Neutrophil (primary cell): ENCODE data around the gene TRERF1.

Experiments
- H3K27ac ChIP-seq: fragments of 200-600 bp; sonication (generic); 2 replicates; pipeline ENCODE4 v1.5.1; 2016; ENCODE audit warnings: mild to moderate bottlenecking, moderate library complexity
- H3K27me3 ChIP-seq: fragments of 200-600 bp; sonication (generic); 2 replicates; pipeline ENCODE4 v1.6.0; 2016; ENCODE audit warnings: mild to moderate bottlenecking
- H3K36me3 ChIP-seq: fragments of 200-600 bp; sonication (generic); 2 replicates; pipeline ENCODE4 v1.5.1; 2017
- H3K4me1 ChIP-seq, 2 experiments: fragments of 200-600 bp in 1 of 2; sonication (generic) in 1 of 2; 1 replicate in 1 of 2; 2 replicates in 1 of 2; pipeline versions ENCODE4 v1.5.1 to v1.6.1; 2013 to 2016; ENCODE audit warnings: low read depth in 1 of 2, low read length in 1 of 2, mild to moderate bottlenecking in 1 of 2, moderate library complexity in 1 of 2; ENCODE audit not compliant: control insufficient read depth in 1 of 2, insufficient read depth in 1 of 2
- H3K4me3 ChIP-seq, 2 experiments: fragments of 200-600 bp in 1 of 2; sonication (generic) in 1 of 2; 1 replicate in 1 of 2; 2 replicates in 1 of 2; pipeline ENCODE4 v1.5.1; 2013 to 2016; ENCODE audit warnings: low read depth in 1 of 2, low read length in 1 of 2, mild to moderate bottlenecking in 1 of 2, moderate library complexity in 1 of 2
- H3K9me3 ChIP-seq: fragments of 200-600 bp; sonication (generic); 2 replicates; pipeline ENCODE4 v1.5.1; 2016
- TF ChIP-seq, protein P1 (sequence below): fragments of 200-600 bp; sonication (generic); IDR thresholded peaks from 2 replicates; pipeline ENCODE4 v1.5.1; 2016; ENCODE audit warnings: antibody characterized with exemption

The TRERF1 gene

DNA sequence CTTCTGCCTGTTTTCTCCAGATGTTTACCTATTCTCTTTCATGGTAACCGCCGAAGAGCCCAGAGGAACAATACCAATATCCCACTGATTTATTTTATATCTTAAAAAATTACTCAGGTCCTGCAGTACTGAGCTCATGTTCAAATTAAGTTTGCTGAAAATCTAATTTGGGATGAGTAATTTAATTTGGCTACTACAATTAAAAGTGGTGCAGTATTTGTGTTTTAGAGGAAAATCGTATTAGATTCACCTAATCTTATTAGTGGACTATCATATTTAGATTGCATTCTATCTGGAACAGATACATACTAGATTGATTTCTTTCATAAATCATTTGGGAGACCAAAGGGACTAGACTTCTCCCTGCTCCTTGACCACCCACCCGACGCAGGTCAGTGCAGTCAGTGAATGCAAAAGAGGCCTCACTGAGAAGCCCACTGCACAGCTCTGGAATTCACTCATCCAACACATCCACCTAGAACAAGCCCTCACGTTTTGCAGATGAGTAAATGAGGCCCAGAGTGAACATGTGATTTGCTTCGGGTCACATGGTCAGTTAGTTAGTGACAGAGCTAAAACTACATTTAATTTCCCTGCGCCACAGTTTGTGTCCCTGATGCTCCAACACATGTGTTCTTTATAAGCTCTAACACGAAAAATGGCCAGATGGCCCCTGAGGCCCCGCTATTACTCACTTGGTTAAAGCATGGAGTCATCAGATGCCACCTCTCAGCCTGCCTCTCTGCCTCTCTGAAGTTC, 101.8 kb downstream of the TRERF1 start:
- Histone ChIP-seq H3K4me1 (no peaks in the 10 kb centered on the region), H3K9me3 (no peaks in the 10 kb centered on the region), H3K36me3 (no peaks in the 10 kb centered on the region), H3K27ac (no peak overlapping the region), H3K4me3 (no peak overlapping the region), H3K27me3 (no peaks in the 10 kb centered on the region)
- TF ChIP-seq, protein P1, sequence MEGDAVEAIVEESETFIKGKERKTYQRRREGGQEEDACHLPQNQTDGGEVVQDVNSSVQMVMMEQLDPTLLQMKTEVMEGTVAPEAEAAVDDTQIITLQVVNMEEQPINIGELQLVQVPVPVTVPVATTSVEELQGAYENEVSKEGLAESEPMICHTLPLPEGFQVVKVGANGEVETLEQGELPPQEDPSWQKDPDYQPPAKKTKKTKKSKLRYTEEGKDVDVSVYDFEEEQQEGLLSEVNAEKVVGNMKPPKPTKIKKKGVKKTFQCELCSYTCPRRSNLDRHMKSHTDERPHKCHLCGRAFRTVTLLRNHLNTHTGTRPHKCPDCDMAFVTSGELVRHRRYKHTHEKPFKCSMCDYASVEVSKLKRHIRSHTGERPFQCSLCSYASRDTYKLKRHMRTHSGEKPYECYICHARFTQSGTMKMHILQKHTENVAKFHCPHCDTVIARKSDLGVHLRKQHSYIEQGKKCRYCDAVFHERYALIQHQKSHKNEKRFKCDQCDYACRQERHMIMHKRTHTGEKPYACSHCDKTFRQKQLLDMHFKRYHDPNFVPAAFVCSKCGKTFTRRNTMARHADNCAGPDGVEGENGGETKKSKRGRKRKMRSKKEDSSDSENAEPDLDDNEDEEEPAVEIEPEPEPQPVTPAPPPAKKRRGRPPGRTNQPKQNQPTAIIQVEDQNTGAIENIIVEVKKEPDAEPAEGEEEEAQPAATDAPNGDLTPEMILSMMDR: no peak

DNA sequence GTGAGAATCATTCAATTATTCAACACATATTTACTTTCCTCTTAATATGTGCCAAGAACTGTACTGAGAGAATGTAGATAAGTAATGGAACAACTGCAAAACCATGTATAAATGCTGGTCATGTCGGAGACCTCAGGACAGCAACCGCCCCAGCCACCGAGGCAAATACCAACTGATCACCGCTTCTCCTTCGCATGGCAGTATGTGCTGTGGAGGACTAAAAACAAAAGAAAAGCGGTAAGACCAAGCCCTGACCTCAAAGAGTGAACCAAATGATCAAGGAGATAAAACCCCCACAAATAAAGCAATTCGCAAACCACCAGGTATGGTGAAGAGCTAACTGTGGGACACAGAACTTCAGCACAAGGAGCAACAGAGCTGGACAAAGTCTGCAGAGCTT, 104.3 kb downstream of the TRERF1 start:
- H3K36me3 ChIP-seq: no peaks in the 10 kb centered on the region
- H3K4me3 ChIP-seq: no peak overlapping the region
- H3K27ac ChIP-seq: no peak overlapping the region
- no peaks in the 10 kb centered on the region for H3K4me1 ChIP-seq
- H3K9me3 ChIP-seq: no peaks in the 10 kb centered on the region
- no peaks in the 10 kb centered on the region for H3K27me3 ChIP-seq
- TF ChIP-seq, protein P1: no peak

DNA sequence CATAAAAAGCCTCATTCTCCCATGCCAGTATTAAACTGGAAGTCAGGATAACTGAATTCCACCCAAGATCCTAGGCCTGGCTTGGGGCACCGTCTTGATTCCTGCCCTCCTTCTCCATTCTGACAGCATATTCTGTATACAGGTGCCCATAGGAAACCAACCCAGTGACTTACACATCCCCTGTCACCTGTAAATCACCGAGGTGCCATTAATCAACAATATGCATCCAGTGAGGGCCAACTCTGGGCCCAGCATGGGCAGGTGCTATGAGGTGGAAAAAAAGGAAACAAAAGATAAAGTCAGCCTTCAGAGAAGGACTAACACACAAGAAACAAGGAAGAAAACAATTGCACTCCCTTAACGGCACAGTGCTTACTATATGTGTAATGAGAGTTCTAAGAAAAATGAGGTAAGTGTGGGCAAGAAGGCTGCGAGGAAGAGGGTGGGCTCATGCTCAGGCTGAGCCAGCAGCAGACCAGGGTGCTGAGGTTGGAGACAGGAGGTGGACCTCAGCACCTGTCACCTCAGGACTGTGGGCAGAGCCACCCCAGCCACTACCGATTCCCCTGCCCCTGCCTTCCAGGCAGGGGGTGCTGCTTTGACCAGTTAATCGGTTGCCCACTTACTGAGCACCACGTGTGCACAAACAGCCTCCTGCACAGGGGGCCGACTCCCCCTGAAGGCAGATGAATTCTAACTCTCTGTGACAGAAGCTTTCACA, 105.9 kb downstream of the TRERF1 start:
- Histone ChIP-seq H3K4me1 (no peaks in the 10 kb centered on the region), H3K27ac (peak overlapping the region; percentile 53), H3K36me3 (no peaks in the 10 kb centered on the region), H3K27me3 (no peaks in the 10 kb centered on the region), H3K9me3 (no peaks in the 10 kb centered on the region), H3K4me3 (no peak overlapping the region)
- TF ChIP-seq, protein P1: no peak

DNA sequence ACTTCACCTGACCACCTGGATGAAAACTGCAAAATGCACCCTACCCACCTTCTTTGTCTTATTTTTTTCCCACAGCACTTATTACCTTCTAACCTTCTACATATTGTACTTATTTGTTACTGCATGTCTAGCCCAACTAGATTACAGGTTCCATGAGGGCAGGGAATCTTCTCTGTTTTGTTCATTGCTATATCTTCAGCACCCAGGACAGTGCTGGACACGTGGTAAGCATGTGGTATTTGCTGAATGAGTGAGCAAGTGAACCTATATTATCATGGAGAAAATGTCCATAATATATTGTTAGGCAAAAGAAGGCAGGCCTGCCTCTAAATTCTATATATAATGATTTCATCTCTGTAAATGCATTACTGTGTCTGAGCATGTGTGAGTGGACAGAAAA, 107.0 kb downstream of the TRERF1 start:
- H3K27ac ChIP-seq: peak overlapping the region; percentile 53
- H3K36me3 ChIP-seq: no peaks in the 10 kb centered on the region
- no peak overlapping the region for H3K4me3 ChIP-seq
- H3K27me3 ChIP-seq: no peaks in the 10 kb centered on the region
- TF ChIP-seq, protein P1: no peak
- H3K9me3 ChIP-seq: no peaks in the 10 kb centered on the region
- H3K4me1 ChIP-seq: no peaks in the 10 kb centered on the region

DNA sequence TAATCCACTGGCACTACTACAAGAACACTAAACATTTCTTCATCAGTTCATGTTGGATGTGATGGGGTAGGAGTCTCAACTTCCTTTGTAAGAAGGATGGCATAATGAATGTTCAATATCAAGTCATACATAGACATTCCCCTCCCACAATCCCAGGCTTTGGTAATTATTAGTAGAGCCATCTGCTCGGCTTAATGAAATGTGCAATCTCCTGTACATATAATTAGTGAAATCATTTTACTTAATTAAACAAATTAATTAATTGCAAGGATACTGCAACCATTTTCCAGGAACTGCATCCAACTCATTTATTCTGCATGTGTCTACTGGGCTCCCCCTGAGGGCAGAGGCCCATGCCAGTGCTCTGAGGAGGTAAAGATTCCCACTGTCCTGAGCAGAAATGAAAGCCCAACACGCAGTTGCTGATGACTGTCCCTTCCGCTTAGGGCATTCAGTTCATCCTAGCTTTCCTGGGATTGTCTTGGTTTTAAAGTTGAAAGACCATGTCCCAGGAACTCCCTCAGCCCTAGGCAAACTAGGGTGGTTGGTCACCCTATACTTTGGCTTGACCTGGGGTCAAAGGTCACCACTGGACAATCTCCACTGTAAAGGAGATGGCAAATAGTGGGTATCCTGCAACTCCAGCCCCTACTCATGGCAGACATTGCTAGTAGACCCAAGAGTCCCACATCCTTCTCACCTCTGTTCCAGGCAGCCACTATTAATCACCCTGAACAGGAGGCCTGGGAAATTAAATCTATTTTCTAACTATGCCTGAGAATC, 109.8 kb downstream of the TRERF1 start:
- no peaks in the 10 kb centered on the region for H3K36me3 ChIP-seq
- TF ChIP-seq, protein P1: no peak
- H3K27ac ChIP-seq: no peak overlapping the region
- H3K27me3 ChIP-seq: no peaks in the 10 kb centered on the region
- peaks cover 6 to 17% of the 10 kb centered on the region in 2 experiments for H3K4me1 ChIP-seq
- H3K9me3 ChIP-seq: no peaks in the 10 kb centered on the region
- H3K4me3 ChIP-seq: no peak overlapping the region
